PFSK-1 (cell line): ENCODE measurements around the gene TRIM77.

Experiments used
- POLR2AphosphoS5 ChIP-seq: IDR thresholded peaks from 2 replicates; pipeline ENCODE4 v1.6.1; 2012; ENCODE audit warnings: low read depth, mild to moderate bottlenecking, control low read depth, low read length, moderate library complexity
- TAF1 ChIP-seq: IDR thresholded peaks from 2 replicates; pipeline ENCODE4 v1.6.1; 2012; ENCODE audit warnings: low read length, control low read depth, borderline replicate concordance; ENCODE audit not compliant: insufficient read depth

- no peak for TF ChIP-seq POLR2AphosphoS5
- no peak for TF ChIP-seq TAF1
Measured at GRCh38 chr11:89736566-89736965, 26.5 kb downstream of the TRIM77 start.
